Neural progenitor cell (in vitro differentiated cells): ENCODE measurements around the gene EMILIN2. TPM values are rescaled to one million over a fixed set of nuclear protein-coding genes. Genes with fewer than 3 reads are reported as not detected.

Experiments used
- DNase-seq: peaks from one replicate; pipeline ENCODE4 v3.0.0-alpha.2; 2016; ENCODE audit warnings: low spot score
- H2AFZ ChIP-seq: fragments of 200-600 bp; sonication (generic); replicated peaks from 2 replicates; pipeline ENCODE4 v1.6.1; 2016; ENCODE audit warnings: antibody characterized with exemption
- H3F3A ChIP-seq: fragments of 200-600 bp; sonication (generic); 2 replicates; pipeline ENCODE4 v1.6.1; 2016; ENCODE audit warnings: antibody characterized with exemption, low read depth
- H3K27ac ChIP-seq: fragments of 200-600 bp; sonication (generic); 2 replicates; pipeline ENCODE4 v1.5.1; 2016; ENCODE audit warnings: mild to moderate bottlenecking
- H3K27me3 ChIP-seq: fragments of 200-600 bp; sonication (generic); 2 replicates; pipeline ENCODE4 v1.6.1; 2016; ENCODE audit warnings: mild to moderate bottlenecking, moderate library complexity
- H3K36me3 ChIP-seq: fragments of 200-600 bp; sonication (generic); 2 replicates; pipeline ENCODE4 v1.5.1; 2016
- H3K4me1 ChIP-seq: fragments of 200-600 bp; sonication (generic); 2 replicates; pipeline ENCODE4 v1.6.1; 2016; ENCODE audit warnings: mixed run types
- H3K4me2 ChIP-seq: fragments of 200-600 bp; sonication (generic); 2 replicates; pipeline ENCODE4 v1.6.1; 2016
- H3K4me3 ChIP-seq: fragments of 200-600 bp; sonication (generic); 2 replicates; pipeline ENCODE4 v1.5.1; 2016
- H3K79me2 ChIP-seq: fragments of 200-600 bp; sonication (generic); 2 replicates; pipeline ENCODE4 v1.6.1; 2016; ENCODE audit warnings: low read depth
- H3K9ac ChIP-seq: fragments of 200-600 bp; sonication (generic); 2 replicates; pipeline ENCODE4 v1.6.1; 2016
- H3K9me3 ChIP-seq: fragments of 200-600 bp; sonication (generic); 2 replicates; pipeline ENCODE4 v1.5.1; 2016; ENCODE audit warnings: low read depth
- H4K20me1 ChIP-seq: fragments of 200-600 bp; sonication (generic); 2 replicates; pipeline ENCODE4 v1.6.1; 2016; ENCODE audit warnings: low read depth
- H3K27ac Mint-ChIP-seq: 3 replicates; pipeline ENCODE4 v1.8.0; 2021; ENCODE audit warnings: mixed read lengths
- H3K27me3 Mint-ChIP-seq: 2 replicates; pipeline ENCODE4 v1.8.0; 2022; ENCODE audit warnings: low read depth, mild to moderate bottlenecking, inconsistent platforms, moderate library complexity, mixed read lengths; ENCODE audit not compliant: insufficient read depth
- H3K36me3 Mint-ChIP-seq: 3 replicates; pipeline ENCODE4 v1.8.0; 2021; ENCODE audit warnings: mixed read lengths
- H3K4me1 Mint-ChIP-seq: 3 replicates; pipeline ENCODE4 v1.8.0; 2021; ENCODE audit warnings: mixed read lengths
- H3K4me3 Mint-ChIP-seq: 3 replicates; pipeline ENCODE4 v1.8.0; 2021; ENCODE audit warnings: mild to moderate bottlenecking, moderate library complexity, mixed read lengths
- H3K9me3 Mint-ChIP-seq: 3 replicates; pipeline ENCODE4 v1.8.0; 2020; ENCODE audit warnings: mixed read lengths
- EZH2 ChIP-seq: fragments of 200-600 bp; sonication (generic); IDR thresholded peaks from 2 replicates; pipeline ENCODE4 v1.6.1; 2017; ENCODE audit warnings: antibody characterized with exemption, mild to moderate bottlenecking, moderate library complexity
- EZH2phosphoT487 ChIP-seq: fragments of 200-600 bp; sonication (generic); IDR thresholded peaks from 2 replicates; pipeline ENCODE4 v1.6.1; 2017; ENCODE audit warnings: antibody characterized with exemption
- total RNA-seq: library from RNA; depleted of rRNA; stranded (reverse); fragments of >200 nt; gene quantifications from 2 replicates; pipeline ENCODE4 v1.2.3, GENCODE V29; 2015; ENCODE audit warnings: low replicate concordance
- TF ChIP-seq, protein P1 (sequence below): fragments of 200-600 bp; sonication (generic); IDR thresholded peaks from 2 replicates; pipeline ENCODE4 v1.5.1; 2017; ENCODE audit warnings: antibody characterized with exemption, mild to moderate bottlenecking

The EMILIN2 gene
- total RNA-seq, 1 donor from 2014 or later = 2.2 TPM

DNA sequence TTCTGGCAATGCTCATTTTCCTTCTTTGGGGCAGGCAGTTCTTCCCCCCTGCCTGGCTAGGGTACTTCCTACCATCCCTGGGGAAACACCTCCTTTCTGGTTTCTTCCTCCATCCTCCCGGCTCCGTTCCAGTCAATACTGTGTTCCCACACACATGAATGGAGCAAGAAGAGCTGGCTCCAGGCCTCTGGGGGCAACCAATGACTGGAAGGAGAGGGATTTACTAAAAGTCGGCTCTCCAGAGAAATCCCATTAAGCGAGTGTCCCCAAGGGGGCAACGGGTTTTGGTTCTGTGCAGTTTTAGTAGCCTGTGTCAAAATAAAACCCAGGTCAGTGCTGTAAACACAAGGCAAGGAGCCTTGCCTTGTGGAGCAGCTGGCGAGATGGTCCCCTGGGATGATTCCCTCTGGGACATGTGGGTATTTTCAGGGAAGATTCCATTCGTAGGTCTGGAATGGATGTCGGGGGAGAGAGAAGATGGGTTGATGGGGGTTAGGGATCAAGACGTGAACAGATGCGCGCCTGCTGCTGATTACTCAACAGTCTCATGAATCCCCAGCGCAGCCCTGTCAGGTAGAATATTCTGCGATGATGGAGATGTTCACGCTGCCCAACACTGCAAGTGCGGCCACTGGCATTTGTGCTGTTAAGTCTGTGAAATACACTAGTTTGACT is 32.0 kb downstream of the EMILIN2 start:
- TF ChIP-seq EZH2 (no peak), EZH2phosphoT487 (no peak)
- TF ChIP-seq, protein P1, sequence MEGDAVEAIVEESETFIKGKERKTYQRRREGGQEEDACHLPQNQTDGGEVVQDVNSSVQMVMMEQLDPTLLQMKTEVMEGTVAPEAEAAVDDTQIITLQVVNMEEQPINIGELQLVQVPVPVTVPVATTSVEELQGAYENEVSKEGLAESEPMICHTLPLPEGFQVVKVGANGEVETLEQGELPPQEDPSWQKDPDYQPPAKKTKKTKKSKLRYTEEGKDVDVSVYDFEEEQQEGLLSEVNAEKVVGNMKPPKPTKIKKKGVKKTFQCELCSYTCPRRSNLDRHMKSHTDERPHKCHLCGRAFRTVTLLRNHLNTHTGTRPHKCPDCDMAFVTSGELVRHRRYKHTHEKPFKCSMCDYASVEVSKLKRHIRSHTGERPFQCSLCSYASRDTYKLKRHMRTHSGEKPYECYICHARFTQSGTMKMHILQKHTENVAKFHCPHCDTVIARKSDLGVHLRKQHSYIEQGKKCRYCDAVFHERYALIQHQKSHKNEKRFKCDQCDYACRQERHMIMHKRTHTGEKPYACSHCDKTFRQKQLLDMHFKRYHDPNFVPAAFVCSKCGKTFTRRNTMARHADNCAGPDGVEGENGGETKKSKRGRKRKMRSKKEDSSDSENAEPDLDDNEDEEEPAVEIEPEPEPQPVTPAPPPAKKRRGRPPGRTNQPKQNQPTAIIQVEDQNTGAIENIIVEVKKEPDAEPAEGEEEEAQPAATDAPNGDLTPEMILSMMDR = no peak

DNA sequence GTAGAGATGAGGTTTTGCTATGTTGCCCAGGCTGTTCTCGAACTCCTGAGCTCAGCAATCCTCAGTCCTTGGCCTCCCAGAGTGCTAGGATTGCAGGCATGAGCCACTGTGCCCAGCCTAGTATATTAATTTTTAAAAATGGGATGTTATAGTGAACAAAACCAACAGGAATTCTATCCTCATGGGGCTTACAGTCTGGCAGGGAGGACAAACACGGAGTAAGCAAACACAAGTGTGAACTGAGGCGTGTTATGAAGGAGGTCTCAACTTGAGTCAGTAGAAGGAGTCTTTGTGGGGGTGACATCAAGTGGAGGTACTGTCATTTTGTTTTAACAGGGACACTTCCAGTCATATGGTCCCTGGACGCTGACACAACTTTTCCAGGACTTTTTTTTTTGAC is 33.1 kb downstream of the EMILIN2 start:
- H3K36me3 ChIP-seq = no peaks in the 10 kb centered on the region
- Mint-ChIP-seq H3K27ac (no peak overlapping the region), H3K9me3 (peaks cover 6% of the 10 kb centered on the region), H3K4me1 (peaks cover 37% of the 10 kb centered on the region), H3K4me3 (no peak overlapping the region), H3K36me3 (peaks cover 1% of the 10 kb centered on the region), H3K27me3 (peaks cover 11% of the 10 kb centered on the region)
- no peak overlapping the region for H3K4me2 ChIP-seq
- H3F3A ChIP-seq = no peaks in the 10 kb centered on the region
- H3K79me2 ChIP-seq = no peaks in the 10 kb centered on the region
- no peaks in the 10 kb centered on the region for H3K9me3 ChIP-seq
- no peak for DNase-seq
- no peak overlapping the region for H3K4me3 ChIP-seq
- H3K4me1 ChIP-seq = no peaks in the 10 kb centered on the region
- no peak overlapping the region for H3K27ac ChIP-seq
- TF ChIP-seq EZH2phosphoT487 (no peak), EZH2 (no peak)
- TF ChIP-seq, protein P1 = no peak
- no peaks in the 10 kb centered on the region for H3K27me3 ChIP-seq
- H2AFZ ChIP-seq = no peak overlapping the region
- H3K9ac ChIP-seq = no peak overlapping the region
- H4K20me1 ChIP-seq = no peaks in the 10 kb centered on the region

More for the DNA sequence above, 32.0 kb downstream of the EMILIN2 start:
- Mint-ChIP-seq H3K4me1 (peaks cover 36% of the 10 kb centered on the region), H3K27ac (no peak overlapping the region), H3K9me3 (peaks cover 6% of the 10 kb centered on the region), H3K36me3 (peaks cover 1% of the 10 kb centered on the region), H3K4me3 (peak overlapping the region; percentile 9), H3K27me3 (peaks cover 11% of the 10 kb centered on the region)
- no peaks in the 10 kb centered on the region for H3K27me3 ChIP-seq
- no peaks in the 10 kb centered on the region for H3F3A ChIP-seq
- H3K27ac ChIP-seq = no peak overlapping the region
- H4K20me1 ChIP-seq = no peaks in the 10 kb centered on the region
- no peaks in the 10 kb centered on the region for H3K36me3 ChIP-seq
- no peak overlapping the region for H3K4me2 ChIP-seq
- H3K9me3 ChIP-seq = no peaks in the 10 kb centered on the region
- no peak overlapping the region for H3K9ac ChIP-seq
- DNase-seq = no peak
- H3K4me1 ChIP-seq = no peaks in the 10 kb centered on the region
- no peak overlapping the region for H2AFZ ChIP-seq
- H3K4me3 ChIP-seq = no peak overlapping the region
- H3K79me2 ChIP-seq = no peaks in the 10 kb centered on the region

DNA sequence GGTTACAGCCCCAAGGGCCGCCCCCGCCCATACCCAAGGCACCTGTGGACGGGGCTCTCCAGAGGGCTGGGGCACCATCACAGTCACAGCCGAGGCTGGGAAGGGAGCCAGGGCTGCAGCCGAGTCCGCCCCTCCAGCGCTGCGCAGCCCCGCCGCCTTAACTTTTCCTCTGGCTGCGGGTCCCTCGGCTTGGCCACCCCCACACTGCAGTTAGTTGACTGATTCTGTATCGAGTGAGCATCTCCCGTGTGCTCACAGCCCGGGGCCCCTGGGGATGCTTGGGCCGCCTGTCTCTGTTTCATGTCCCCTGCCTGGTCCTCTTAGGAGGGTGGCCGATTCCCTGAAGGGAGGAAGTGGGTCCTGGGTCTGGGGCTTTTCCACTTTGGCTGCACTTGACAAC is 33.7 kb downstream of the EMILIN2 start:
- H3K4me3 ChIP-seq = no peak overlapping the region
- H3K4me3 Mint-ChIP-seq = no peak overlapping the region
- peaks cover 1% of the 10 kb centered on the region for H3K36me3 Mint-ChIP-seq
- H3K4me1 ChIP-seq = no peaks in the 10 kb centered on the region
- H3K4me2 ChIP-seq = no peak overlapping the region
- TF ChIP-seq, protein P1 = no peak
- TF ChIP-seq EZH2phosphoT487 (no peak), EZH2 (no peak)
- H3F3A ChIP-seq = no peaks in the 10 kb centered on the region
- H3K4me1 Mint-ChIP-seq = peaks cover 37% of the 10 kb centered on the region
- H4K20me1 ChIP-seq = no peaks in the 10 kb centered on the region
- H3K36me3 ChIP-seq = no peaks in the 10 kb centered on the region
- H3K27me3 Mint-ChIP-seq = peaks cover 11% of the 10 kb centered on the region
- no peak for DNase-seq
- no peak overlapping the region for H3K9ac ChIP-seq
- H3K79me2 ChIP-seq = no peaks in the 10 kb centered on the region
- no peak overlapping the region for H2AFZ ChIP-seq
- no peak overlapping the region for H3K27ac ChIP-seq
- no peak overlapping the region for H3K27ac Mint-ChIP-seq
- H3K27me3 ChIP-seq = no peaks in the 10 kb centered on the region
- no peaks in the 10 kb centered on the region for H3K9me3 ChIP-seq
- H3K9me3 Mint-ChIP-seq = peaks cover 6% of the 10 kb centered on the region
